SW 1271 (cell line): ENCODE measurements around the gene LSAMP.

Source experiments
- DNase-seq, 2 experiments: peaks; one replicate each; lab custom pipeline; 2025; lab: John Stamatoyannopoulos, UW

The LSAMP gene

GRCh38 chr3:116350119-116350733 lies 95.1 kb downstream of the LSAMP start:
- no peak for DNase-seq

GRCh38 chr3:116348216-116348615 lies 97.1 kb downstream of the LSAMP start:
- DNase-seq: no peak

GRCh38 chr3:116342499-116342898 lies 102.8 kb downstream of the LSAMP start:
- no peak for DNase-seq

- DNase-seq: no peak
These were observed 103.4 kb downstream of the LSAMP start for GRCh38 chr3:116341899-116342298.

- no peak for DNase-seq
These were observed 103.9 kb downstream of the LSAMP start for GRCh38 chr3:116341381-116341780.

GRCh38 chr3:116340680-116341216 lies 104.5 kb downstream of the LSAMP start:
- DNase-seq: no peak

- no peak for DNase-seq
These were observed 105.8 kb downstream of the LSAMP start for GRCh38 chr3:116339441-116340028.

GRCh38 chr3:116338713-116339112 lies 106.6 kb downstream of the LSAMP start:
- no peak for DNase-seq

GRCh38 chr3:116337229-116337628 lies 108.1 kb downstream of the LSAMP start:
- DNase-seq: no peak

GRCh38 chr3:116331380-116331779 lies 113.9 kb downstream of the LSAMP start:
- no peak for DNase-seq

GRCh38 chr3:116322750-116323375 lies 122.4 kb downstream of the LSAMP start:
- DNase-seq: no peak

- DNase-seq: no peak
These were observed 126.9 kb downstream of the LSAMP start for GRCh38 chr3:116318370-116318769.

- no peak for DNase-seq
These were observed 128.5 kb downstream of the LSAMP start for GRCh38 chr3:116316771-116317170.

GRCh38 chr3:116314476-116314875 lies 130.8 kb downstream of the LSAMP start:
- no peak for DNase-seq

- DNase-seq: no peak
These were observed 138.6 kb downstream of the LSAMP start for GRCh38 chr3:116306720-116307119.

GRCh38 chr3:116306149-116306548 lies 139.1 kb downstream of the LSAMP start:
- DNase-seq: no peak

- no peak for DNase-seq
These were observed 143.1 kb downstream of the LSAMP start for GRCh38 chr3:116302087-116302747.

- DNase-seq: no peak
These were observed 143.9 kb downstream of the LSAMP start for GRCh38 chr3:116301422-116301821.

- DNase-seq: no peak
These were observed 145.1 kb downstream of the LSAMP start for GRCh38 chr3:116300226-116300625.

GRCh38 chr3:116299646-116300081 lies 145.6 kb downstream of the LSAMP start:
- DNase-seq: no peak

GRCh38 chr3:116298151-116298550 lies 147.1 kb downstream of the LSAMP start:
- DNase-seq: no peak

GRCh38 chr3:116291141-116291540 lies 154.1 kb downstream of the LSAMP start:
- no peak for DNase-seq

GRCh38 chr3:116288485-116288884 lies 156.8 kb downstream of the LSAMP start:
- no peak for DNase-seq
